H1 (cell line): ENCODE data around the gene EXT2. TPM values are rescaled to one million over a fixed set of nuclear protein-coding genes. Genes with fewer than 3 reads are reported as not detected.

Experiments used
- CHD1 ChIP-seq: IDR thresholded peaks from 2 replicates; pipeline ENCODE4 v1.6.1; 2012; ENCODE audit warnings: low read depth, low read length, improper control_type of control experiment
- CHD2 ChIP-seq: IDR thresholded peaks from 2 replicates; pipeline ENCODE4 v1.6.1; 2012; ENCODE audit warnings: low read length, improper control_type of control experiment
- EZH2 ChIP-seq: fragments of 200-600 bp; sonication (generic); IDR thresholded peaks from 2 replicates; pipeline ENCODE4 v1.7.1; 2012; ENCODE audit warnings: low read depth, mild to moderate bottlenecking, moderate library complexity, low read length, inconsistent platforms; ENCODE audit not compliant: severe bottlenecking
- HDAC6 ChIP-seq: IDR thresholded peaks from one replicate; pipeline ENCODE4 v1.7.1; 2012; ENCODE audit warnings: low read depth, mild to moderate bottlenecking, inconsistent platforms, low read length, moderate library complexity
- JUND ChIP-seq: IDR thresholded peaks from 2 replicates; pipeline ENCODE4 v1.6.1; 2011; ENCODE audit warnings: mild to moderate bottlenecking, improper control_type of control experiment, low read length
- PHF8 ChIP-seq: fragments of 200-600 bp; sonication (generic); conservative IDR thresholded peaks from 2 replicates; pipeline ENCODE4 v1.7.1; 2012; ENCODE audit warnings: low read depth, mild to moderate bottlenecking, inconsistent platforms, low read length, moderate library complexity
- RBBP5 ChIP-seq: IDR thresholded peaks from 2 replicates; pipeline ENCODE4 v1.7.1; 2012; ENCODE audit warnings: low read depth, mild to moderate bottlenecking, inconsistent platforms, low read length, moderate library complexity, borderline replicate concordance
- RXRA ChIP-seq: IDR thresholded peaks from 2 replicates; pipeline ENCODE4 v1.6.1; 2011; ENCODE audit warnings: low read depth, mild to moderate bottlenecking, low read length, moderate library complexity; ENCODE audit not compliant: insufficient read depth
- SIN3A ChIP-seq, 2 experiments: IDR thresholded peaks in 1 of 2; conservative IDR thresholded peaks in 1 of 2; 2 replicates each; pipeline ENCODE4 v1.6.1; 2011 to 2012; ENCODE audit warnings: low read length in 2 of 2, improper control_type of control experiment in 1 of 2, low read depth in 1 of 2, mild to moderate bottlenecking in 1 of 2
- SP4 ChIP-seq: IDR thresholded peaks from 2 replicates; pipeline ENCODE4 v1.6.1; 2012; ENCODE audit warnings: low read length, inconsistent platforms
- SUZ12 ChIP-seq: fragments of 200-600 bp; sonication (generic); IDR thresholded peaks from 2 replicates; pipeline ENCODE4 v1.6.1; 2012; ENCODE audit warnings: mild to moderate bottlenecking, inconsistent platforms, low read length, moderate library complexity, mixed read lengths
- TAF1 ChIP-seq: IDR thresholded peaks from 2 replicates; pipeline ENCODE4 v1.6.1; 2011; ENCODE audit warnings: mild to moderate bottlenecking, low read depth, low read length
- TBP ChIP-seq: IDR thresholded peaks from 2 replicates; pipeline ENCODE4 v1.6.1; 2011; ENCODE audit warnings: low read depth, low read length, improper control_type of control experiment
- TCF12 ChIP-seq: IDR thresholded peaks from 2 replicates; pipeline ENCODE4 v1.6.1; 2011; ENCODE audit warnings: low read depth, mild to moderate bottlenecking, low read length
- TEAD4 ChIP-seq: IDR thresholded peaks from 2 replicates; pipeline ENCODE4 v1.6.1; 2012; ENCODE audit warnings: low read depth, low read length, inconsistent platforms, mixed read lengths
- polyA plus RNA-seq, 7 experiments: library from polyadenylated mRNA; depleted of rRNA in 3 of 7; stranded (reverse) in 5 of 7; unstranded in 2 of 7; fragments of >200 nt in 5 of 7; fragments of 200-250 nt in 2 of 7; gene quantifications; 1 replicate in 5 of 7; 2 replicates in 1 of 7; 4 replicates in 1 of 7; pipeline versions ENCODE4 v1.2.1 to v1.2.3, GENCODE V29; 2011 to 2013; ENCODE audit warnings: missing spikeins in 2 of 7, mixed read lengths in 2 of 7
- total RNA-seq: library from RNA; stranded (reverse); fragmentation: NEBNext Ultra II Directional; extraction: Animal tissue kit (Norgen Biotek cat#: 25700); gene quantifications from 2 replicates; pipeline ENCODE4 v1.2.1, GENCODE V29; 2021

EXT2 gene
- total and polyA plus RNA-seq, 2 of the 8 experiments (the other 6 are each of a cell fraction or from before 2014, with no cell fraction given) = 29.8 to 42.8 TPM

DNA sequence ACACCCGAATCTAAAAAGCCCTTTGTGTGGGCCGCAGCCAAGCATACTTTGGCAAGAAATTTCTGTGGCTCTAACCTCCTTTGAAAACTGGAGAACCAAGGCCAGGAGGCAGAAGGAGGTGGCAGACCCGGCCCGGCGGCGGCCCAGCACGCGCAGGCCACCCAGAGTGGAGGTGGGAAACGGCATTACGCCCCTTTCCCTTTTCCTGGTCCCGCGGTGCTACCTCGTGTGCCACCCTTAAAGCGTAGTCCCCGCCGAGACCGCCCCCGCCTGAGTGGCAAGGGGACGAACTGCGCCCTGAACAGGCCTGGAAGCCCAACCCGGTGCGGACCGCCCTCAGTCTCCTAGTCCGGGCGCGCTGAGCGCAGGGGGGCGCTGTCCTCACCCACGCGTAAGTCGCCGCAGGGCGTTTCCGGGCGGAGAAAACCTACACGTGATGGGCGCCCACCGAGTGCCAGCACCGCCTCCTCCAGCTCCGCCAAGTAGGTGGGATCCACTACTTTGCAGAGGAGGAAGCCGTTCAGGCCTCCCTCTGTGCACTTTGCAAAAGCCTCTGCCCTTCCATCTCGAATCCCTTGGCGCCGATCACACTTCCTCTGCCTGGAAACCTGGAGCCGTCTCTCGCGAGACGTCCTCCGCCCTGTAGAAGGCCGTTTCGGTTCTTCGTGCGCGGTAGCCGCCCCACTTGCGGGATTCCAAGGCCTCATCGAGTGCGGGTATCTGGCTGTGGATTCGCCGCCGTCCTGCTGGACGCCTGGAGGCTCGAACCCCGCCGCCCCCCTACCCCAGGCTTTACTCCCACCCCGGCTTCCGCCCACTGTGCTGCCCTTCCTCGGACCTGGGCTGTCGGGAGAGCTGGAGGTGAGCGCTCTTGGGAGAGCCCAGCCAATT lies 29.4 kb upstream of the EXT2 start, which contains the start of gene ACCS (continued):
- no peak for TF ChIP-seq SUZ12
- TF ChIP-seq TEAD4 = no peak
- peak; percentile 94 for TF ChIP-seq CHD2
- no peak for TF ChIP-seq TCF12
- TF ChIP-seq CHD1 = no peak
- peak; percentile 74; the same call in 1 of the 2 replicates for TF ChIP-seq TAF1
- TF ChIP-seq PHF8 = peak; percentile 45; the same call in 1 of the 2 replicates
- TF ChIP-seq HDAC6 = no peak
- peak; percentile 62; the same call in 1 of the 2 replicates for TF ChIP-seq RBBP5
- TF ChIP-seq SP4 = no peak
- TF ChIP-seq RXRA = no peak
- TF ChIP-seq JUND = no peak
- TF ChIP-seq TBP = no peak
- peak in 1 of 2 experiments; percentile 60; a peak in 1 of 4 replicates for TF ChIP-seq SIN3A (conservative IDR thresholded peaks at IDR 0.05 in 1 of 2, IDR thresholded peaks at IDR 0.05 in 1 of 2; ENCODE audit: low read depth in 1 of 2, low read length in 2 of 2)
- TF ChIP-seq EZH2 = no peak
